Ishikawa (cell line): ENCODE data around the gene GIT2.

Experiments used
- CEBPB ChIP-seq: IDR thresholded peaks from 2 replicates; pipeline ENCODE4 v1.6.1; 2012
- CREB1 ChIP-seq: IDR thresholded peaks from 2 replicates; pipeline ENCODE4 v1.6.1; 2012; ENCODE audit warnings: low read depth
- EGR1 ChIP-seq: IDR thresholded peaks from 2 replicates; pipeline ENCODE4 v1.6.1; 2012
- EP300 ChIP-seq: IDR thresholded peaks from 2 replicates; pipeline ENCODE4 v1.6.1; 2012; ENCODE audit warnings: borderline replicate concordance
- FOXM1 ChIP-seq: IDR thresholded peaks from 2 replicates; pipeline ENCODE4 v1.6.1; 2012; ENCODE audit warnings: low read depth, borderline replicate concordance
- MAX ChIP-seq: IDR thresholded peaks from 2 replicates; pipeline ENCODE4 v1.6.1; 2012
- NFIC ChIP-seq: IDR thresholded peaks from 2 replicates; pipeline ENCODE4 v1.6.1; 2012
- RAD21 ChIP-seq: IDR thresholded peaks from 2 replicates; pipeline ENCODE4 v1.6.1; 2012; ENCODE audit warnings: low read depth
- REST ChIP-seq: IDR thresholded peaks from 2 replicates; pipeline ENCODE4 v1.6.1; 2012; ENCODE audit warnings: low read depth, mild to moderate bottlenecking
- TAF1 ChIP-seq: IDR thresholded peaks from 2 replicates; pipeline ENCODE4 v1.6.1; 2012; ENCODE audit warnings: low read depth, mild to moderate bottlenecking
- TCF12 ChIP-seq: IDR thresholded peaks from 2 replicates; pipeline ENCODE4 v1.6.1; 2012; ENCODE audit warnings: low read depth
- TEAD4 ChIP-seq: IDR thresholded peaks from 2 replicates; pipeline ENCODE4 v1.6.1; 2012
- USF1 ChIP-seq: IDR thresholded peaks from 2 replicates; pipeline ENCODE4 v1.6.1; 2012
- YY1 ChIP-seq: IDR thresholded peaks from 2 replicates; pipeline ENCODE4 v1.6.1; 2012; ENCODE audit warnings: low read depth
- ZBTB7A ChIP-seq: IDR thresholded peaks from 2 replicates; pipeline ENCODE4 v1.6.1; 2012; ENCODE audit warnings: low read depth

GIT2 gene

GRCh38 chr12:109950625-109951024, 45.5 kb downstream of the GIT2 start:
- TF ChIP-seq EGR1 (no peak), USF1 (no peak), FOXM1 (no peak), YY1 (no peak), CEBPB (no peak), TAF1 (no peak), ZBTB7A (no peak)

GRCh38 chr12:109949089-109949488, 47.1 kb downstream of the GIT2 start:
- TF ChIP-seq CEBPB (no peak), TEAD4 (no peak), ZBTB7A (no peak), EGR1 (no peak)

GRCh38 chr12:109948368-109948767, 47.8 kb downstream of the GIT2 start:
- TF ChIP-seq REST: no peak
- TF ChIP-seq RAD21: no peak
- TF ChIP-seq CEBPB: no peak
- no peak for TF ChIP-seq CREB1

GRCh38 chr12:109947521-109947920, 48.6 kb downstream of the GIT2 start:
- no peak for TF ChIP-seq TEAD4
- TF ChIP-seq ZBTB7A: no peak
- no peak for TF ChIP-seq RAD21
- TF ChIP-seq EGR1: no peak
- TF ChIP-seq REST: no peak
- no peak for TF ChIP-seq EP300
- TF ChIP-seq USF1: no peak
- TF ChIP-seq TAF1: no peak
- no peak for TF ChIP-seq TCF12
- no peak for TF ChIP-seq FOXM1
- no peak for TF ChIP-seq CREB1
- no peak for TF ChIP-seq NFIC
- TF ChIP-seq YY1: no peak

GRCh38 chr12:109946913-109947312, 49.3 kb downstream of the GIT2 start:
- no peak for TF ChIP-seq ZBTB7A
- no peak for TF ChIP-seq CREB1
- no peak for TF ChIP-seq RAD21
- no peak for TF ChIP-seq TEAD4
- TF ChIP-seq FOXM1: no peak
- no peak for TF ChIP-seq REST
- no peak for TF ChIP-seq TAF1
- no peak for TF ChIP-seq CEBPB
- TF ChIP-seq TCF12: no peak
- TF ChIP-seq EGR1: no peak
- no peak for TF ChIP-seq YY1
- TF ChIP-seq EP300: no peak
- TF ChIP-seq MAX: no peak
- TF ChIP-seq NFIC: no peak
- no peak for TF ChIP-seq USF1
